ENCODE measurements around the gene PPHLN1.
"Not testable (repeated sequence)": the region's sequence is repeated elsewhere in the genome, so short reads cannot be mapped to it uniquely, and the experiment has no call there.

The PPHLN1 gene

DNA sequence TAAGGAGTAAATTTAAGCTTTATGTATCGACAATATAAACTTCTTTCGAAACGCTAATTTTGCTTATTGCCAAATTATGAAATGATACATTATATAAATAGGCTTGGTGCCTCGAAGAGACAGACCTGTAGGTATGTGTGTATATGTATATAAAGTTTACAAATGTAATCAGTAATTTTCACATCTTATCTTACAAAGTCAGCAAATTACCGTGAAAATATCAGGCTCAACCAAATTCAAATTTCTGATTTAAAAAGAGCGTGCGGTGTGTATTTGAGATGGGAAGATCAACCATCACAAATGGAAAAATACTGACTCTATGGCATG lies 678 bp upstream of the PPHLN1 start:
- no peak for DNase-seq

GRCh38 chr12:42326541-42327226 lies 717 bp downstream of the PPHLN1 start:
- peak; percentile 34 for DNase-seq

DNA sequence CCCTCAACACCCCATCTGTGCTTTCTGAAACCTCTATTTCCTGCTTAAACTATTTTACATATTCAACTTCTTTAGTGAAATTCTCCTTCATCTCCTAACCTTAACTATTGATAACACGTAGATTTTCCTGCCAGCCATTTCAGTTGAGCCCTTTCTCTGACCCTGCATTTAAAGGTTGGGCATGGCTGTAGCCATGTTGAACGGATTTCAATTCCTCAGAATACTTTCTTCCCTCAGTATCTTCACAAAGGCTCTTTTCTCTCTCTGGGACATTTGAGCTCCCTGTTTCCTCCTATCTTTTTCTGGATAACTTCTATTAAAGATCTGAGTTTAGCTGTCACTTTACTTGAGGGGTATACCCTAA lies 1.2 kb downstream of the PPHLN1 start:
- DNase-seq: no peak

GRCh38 chr12:42330097-42330496 lies 4.1 kb downstream of the PPHLN1 start:
- DNase-seq: not testable (repeated sequence)

DNA sequence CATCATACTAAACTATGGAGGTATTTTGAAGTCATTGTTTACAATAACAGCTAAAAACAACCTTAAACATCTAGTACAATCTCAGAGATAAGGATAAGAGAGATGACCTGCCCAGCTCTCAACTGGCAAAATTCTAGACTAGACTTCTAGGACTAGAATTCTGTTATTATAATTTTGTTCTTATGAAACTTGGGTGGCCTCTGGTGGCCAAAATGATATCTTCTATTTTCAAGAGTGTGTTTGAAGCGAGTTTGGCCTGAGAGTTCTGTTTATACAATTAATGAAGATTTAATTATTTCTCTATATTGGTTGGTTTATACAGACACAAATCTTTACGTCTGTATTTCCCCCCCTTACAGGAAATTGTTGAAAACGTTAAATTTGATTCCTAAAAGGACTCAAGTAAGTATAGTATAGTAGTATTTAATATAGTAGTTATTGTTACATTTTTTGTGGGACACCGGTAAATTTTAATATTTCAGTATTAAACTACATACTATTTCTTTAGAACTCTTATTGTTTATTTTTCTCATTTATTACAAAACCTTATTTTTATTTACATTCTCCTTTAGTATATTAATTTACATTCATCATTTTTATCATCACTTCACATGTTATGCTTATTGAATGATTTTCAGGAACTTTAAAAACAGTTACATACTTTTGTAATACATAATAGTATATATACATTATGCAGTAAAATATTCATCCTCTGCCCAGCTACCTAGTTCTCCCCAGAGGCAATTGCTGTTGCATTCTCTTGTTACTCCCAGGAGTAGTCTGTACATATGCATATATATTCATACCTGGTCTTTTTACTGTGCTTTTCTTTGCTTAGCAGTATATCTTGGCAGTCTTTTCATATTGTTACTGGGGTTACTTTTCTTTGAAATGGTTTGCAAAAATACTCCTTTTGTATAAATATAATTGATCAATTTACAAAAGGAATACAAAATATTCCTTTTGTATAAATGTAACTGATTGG lies 6.6 kb downstream of the PPHLN1 start:
- DNase-seq: no peak

- DNase-seq: no peak
Measured at GRCh38 chr12:42336286-42336685, 10.3 kb downstream of the PPHLN1 start.

DNA sequence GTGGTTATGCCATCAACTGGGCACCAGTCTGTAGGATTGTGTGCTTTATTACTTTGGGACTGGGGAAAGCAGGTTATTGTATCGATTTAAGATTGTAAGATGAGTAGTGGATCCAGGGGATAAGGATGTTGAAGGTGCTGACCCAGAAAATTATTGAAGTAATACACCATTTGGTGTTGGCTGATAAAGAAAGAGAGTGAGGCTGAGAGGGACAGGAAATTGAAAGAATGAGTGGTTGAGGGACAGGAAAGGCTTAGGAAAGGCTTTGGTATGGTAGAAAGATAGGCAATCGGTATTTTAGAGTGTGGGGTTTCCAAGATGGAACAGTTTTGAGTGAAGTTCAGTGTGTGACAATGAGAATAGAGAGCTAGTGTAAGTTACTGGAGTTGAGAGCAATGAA lies 12.3 kb downstream of the PPHLN1 start:
- DNase-seq: no peak

- no peak for DNase-seq
Measured at GRCh38 chr12:42342028-42342427, 16.1 kb downstream of the PPHLN1 start.

- no peak for DNase-seq
Measured at GRCh38 chr12:42343721-42344120, 17.8 kb downstream of the PPHLN1 start.

DNA sequence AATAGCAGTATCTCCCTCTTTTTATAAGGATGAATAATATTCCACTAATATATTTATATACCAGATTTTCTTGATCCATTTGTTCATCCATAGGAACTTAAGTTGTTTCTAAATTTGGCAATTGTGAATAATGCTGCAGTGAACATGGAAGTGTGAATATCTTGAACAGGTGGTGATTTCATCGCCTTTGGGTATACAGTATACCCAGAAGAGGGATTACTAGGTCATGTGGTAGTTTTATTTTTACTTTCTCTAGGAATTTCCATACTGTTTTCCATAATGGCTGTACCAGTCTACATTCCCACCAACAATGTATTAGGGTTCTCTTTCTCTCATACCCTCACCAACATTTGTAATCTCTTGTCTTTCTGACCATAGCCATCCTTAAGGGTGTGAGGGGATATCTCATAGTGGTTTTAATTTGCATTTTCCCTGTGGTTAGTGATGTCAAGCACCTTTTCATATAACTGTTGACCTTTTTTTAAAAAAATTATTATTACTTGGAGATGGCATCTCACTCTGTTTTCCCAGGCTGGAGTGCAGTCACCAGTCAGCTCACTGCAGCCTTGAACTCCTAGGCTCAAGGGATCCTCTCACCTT lies 20.5 kb downstream of the PPHLN1 start:
- DNase-seq: no peak

DNA sequence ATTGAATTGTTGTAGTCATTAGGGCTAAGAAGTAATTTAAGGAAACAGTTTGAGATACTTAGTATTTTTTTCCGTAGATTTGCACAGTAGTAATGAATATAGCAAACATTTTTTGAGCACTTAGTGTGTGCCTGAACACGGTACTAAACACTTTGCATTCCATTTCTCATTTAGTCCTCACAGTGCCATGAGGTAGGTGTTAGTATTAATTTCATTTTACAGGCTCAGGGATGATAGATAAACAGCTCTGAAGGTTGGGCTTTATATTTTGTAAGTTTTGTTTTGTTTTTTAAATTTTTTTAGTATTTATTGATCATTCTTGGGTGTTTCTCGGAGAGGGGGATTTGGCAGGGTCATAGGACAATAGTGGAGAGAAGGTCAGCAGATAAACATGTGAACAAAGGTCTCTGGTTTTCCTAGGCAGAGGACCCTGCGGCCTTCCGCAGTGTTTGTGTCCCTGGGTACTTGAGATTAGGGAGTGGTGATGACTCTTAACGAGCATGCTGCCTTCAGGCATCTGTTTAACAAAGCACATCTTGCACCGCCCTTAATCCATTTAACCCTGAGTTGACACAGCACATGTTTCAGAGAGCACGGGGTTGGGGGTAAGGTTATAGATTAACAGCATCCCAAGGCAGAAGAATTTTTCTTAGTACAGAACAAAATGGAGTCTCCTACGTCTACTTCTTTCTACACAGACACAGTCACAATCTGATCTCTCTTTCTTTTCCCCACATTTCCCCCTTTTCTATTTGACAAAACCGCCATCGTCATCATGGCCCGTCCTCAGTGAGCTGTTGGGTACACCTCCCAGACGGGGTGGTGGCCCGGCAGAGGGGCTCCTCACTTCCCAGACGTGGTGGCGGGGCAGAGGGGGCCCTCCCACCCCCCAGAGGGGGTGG lies 23.4 kb downstream of the PPHLN1 start:
- DNase-seq: not testable (repeated sequence)

DNA sequence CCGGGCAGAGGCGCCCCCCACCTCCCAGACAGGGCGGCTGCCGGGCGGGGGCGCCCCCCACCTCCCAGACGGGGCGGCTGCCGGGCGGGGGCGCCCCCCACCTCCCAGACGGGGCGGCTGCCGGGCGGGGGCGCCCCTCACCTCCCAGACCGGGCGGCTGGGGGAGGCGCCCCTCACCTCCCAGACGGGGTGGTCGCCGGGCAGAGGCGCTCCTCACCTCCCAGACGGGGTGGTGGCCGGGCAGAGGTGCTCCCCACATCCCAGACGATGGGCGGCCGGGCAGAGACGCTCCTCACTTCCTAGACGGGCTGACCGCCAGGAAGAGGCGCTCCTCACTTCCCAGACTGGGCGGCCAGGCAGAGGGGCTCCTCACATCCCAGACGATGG lies 24.0 kb downstream of the PPHLN1 start:
- not testable (repeated sequence) for DNase-seq

DNA sequence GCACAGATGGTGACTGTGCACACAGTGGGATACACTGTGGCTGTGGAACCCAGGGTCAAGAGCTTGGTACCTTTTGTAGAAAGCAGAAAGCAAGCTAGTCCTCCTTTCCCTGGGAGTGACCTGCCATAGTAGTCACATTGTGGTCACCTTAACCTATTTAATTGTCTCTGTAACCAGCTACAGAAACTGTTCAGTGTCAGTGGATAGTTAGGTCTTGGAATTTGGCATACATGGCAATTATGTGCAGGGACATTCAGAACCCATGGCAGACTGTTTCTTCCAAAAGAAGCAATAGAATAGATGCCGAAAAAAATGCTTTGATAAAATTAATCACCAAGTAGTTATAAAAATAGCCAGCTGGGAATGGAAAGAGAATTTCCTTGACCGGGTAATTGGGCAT lies 30.4 kb downstream of the PPHLN1 start:
- DNase-seq: no peak

DNA sequence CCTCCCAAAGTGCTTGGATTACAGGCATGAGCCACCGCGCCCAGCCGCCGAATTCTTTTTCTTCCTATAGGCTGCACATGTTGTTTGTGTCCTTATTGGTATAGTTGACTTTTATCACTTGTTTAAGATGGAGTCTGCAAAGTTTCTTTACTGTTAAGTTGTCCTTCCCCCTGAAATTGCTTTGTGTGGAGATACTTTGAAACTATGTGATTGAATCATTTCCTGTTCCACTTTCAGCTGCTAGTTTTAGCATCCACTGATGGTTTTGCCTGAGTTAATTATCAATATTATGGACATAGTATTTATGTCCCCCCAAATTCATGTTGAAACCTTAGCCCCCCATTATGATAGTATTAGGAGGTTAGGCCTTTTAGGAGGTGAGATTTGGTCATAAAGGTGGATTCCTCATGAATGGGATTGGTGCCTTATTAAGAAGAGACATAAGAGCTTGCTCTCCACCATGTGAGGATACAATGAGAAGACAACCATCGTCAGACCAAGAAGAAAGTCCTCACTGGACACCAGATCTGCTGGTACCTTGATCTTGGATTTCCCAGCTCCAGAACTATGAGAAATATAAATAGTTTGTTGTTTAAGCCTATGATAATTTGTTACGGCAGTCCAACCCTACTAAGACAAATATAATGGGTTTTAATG lies 34.9 kb downstream of the PPHLN1 start:
- no peak for DNase-seq

DNA sequence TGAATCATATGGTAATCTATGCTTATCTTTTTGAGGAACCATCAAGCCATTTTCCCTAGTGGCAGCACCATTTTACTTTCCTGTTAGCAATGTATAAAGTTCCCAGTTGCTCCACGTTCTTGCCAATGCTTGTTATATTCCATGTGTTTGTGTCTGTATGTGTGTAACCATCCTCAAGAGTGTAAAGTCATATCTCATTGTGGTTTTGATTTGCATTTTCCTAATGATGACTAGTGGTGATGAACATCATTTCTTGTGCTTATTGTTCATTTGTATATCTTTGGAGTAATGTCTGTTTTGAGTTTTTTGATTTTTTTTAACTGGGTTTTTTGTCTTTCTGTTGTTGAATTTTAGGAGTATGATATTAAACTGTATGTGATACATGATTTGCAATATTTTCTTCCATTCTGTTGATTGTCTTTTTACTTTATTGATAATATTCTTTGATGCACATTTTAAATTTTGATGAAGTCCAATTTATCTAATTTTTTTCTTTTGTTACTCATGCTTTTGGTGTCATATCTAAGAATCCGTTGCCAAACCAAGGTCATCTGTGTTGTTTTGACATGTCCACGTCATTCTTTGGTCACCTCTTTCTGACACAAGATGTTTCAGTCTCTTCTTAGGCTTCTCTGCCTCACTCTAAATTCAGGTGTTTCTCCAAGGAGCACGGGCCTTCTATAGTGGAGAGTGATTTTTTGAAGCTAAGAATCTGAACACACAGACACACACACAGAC lies 36.1 kb downstream of the PPHLN1 start:
- no peak for DNase-seq

- DNase-seq: no peak
Measured at GRCh38 chr12:42362647-42363260, 36.8 kb downstream of the PPHLN1 start.

DNA sequence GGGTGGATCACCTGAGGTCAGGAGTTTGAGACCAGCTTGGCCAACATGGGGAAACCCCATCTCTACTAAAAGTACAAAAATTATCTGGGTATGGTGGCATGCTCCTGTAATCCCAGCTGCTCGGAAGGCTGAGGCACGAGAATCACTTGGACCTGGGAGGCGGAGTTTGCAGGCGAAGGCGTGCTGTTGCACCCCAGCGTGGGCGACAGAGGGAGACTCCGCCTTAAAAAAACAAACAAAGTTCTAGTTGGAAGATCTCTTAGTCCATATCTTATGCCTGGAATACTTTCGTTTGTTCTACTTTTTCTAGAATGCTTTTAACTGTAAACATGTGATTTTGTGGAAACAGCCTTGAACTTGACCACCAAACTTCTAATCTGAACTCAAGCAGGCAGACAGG lies 38.7 kb downstream of the PPHLN1 start:
- DNase-seq: no peak

DNA sequence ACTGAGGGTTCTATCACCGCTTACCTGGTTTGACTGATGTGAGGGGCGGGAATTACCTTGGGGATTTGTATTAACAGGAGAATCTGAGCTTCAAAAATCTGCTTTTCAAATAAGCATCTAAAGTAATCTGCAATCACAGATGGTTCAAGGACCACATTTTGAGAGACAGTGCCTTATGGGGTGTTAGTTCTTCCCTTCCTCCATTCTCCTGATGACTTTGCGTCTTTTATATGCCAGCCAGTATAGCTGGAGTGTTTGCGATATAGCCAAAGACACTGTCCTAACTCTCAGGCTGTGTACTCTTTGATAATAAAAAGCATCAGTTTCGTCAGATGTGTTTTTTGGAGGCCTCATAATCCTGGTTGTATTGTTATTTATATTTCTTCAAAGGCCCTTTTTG lies 39.5 kb downstream of the PPHLN1 start:
- DNase-seq: no peak

- DNase-seq: no peak
Measured at GRCh38 chr12:42370013-42370412, 44.0 kb downstream of the PPHLN1 start.

GRCh38 chr12:42372154-42372791 lies 46.3 kb downstream of the PPHLN1 start:
- no peak for DNase-seq

GRCh38 chr12:42373669-42374068 lies 47.7 kb downstream of the PPHLN1 start:
- DNase-seq: no peak
